NCI-H2107 treated with DMSO at 0.1 percent for 48 hours (cell line): Measurements from ENCODE around the gene RAD51D.
A peak's percentile ranks its signal among the peaks of the same experiment; 100 is the strongest.
"Not testable (repeated sequence)": the region's sequence is repeated elsewhere in the genome, so short reads cannot be mapped to it uniquely, and the experiment has no call there.

Source experiments
- DNase-seq: peaks from one replicate; lab custom pipeline; 2025; ENCODE audit not compliant: unreplicated experiment; lab: John Stamatoyannopoulos, UW

Gene RAD51D

DNA sequence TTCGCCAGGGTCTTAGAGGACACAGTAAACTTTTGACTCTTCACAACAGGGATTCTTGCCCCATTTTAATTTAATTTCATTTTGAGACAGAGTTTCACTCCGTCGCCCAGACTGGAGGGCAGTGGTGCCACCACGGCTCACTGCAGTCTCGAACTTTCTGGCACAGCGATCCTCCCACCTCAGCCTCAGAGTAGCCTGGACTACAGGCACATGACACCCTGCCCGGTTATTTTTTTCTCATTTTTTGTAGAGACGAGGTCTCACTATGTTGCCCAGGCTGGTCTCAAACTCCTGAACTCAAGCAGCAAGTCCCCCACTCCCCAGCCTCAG, 22.8 kb upstream of the RAD51D start:
- no peak for DNase-seq

DNA sequence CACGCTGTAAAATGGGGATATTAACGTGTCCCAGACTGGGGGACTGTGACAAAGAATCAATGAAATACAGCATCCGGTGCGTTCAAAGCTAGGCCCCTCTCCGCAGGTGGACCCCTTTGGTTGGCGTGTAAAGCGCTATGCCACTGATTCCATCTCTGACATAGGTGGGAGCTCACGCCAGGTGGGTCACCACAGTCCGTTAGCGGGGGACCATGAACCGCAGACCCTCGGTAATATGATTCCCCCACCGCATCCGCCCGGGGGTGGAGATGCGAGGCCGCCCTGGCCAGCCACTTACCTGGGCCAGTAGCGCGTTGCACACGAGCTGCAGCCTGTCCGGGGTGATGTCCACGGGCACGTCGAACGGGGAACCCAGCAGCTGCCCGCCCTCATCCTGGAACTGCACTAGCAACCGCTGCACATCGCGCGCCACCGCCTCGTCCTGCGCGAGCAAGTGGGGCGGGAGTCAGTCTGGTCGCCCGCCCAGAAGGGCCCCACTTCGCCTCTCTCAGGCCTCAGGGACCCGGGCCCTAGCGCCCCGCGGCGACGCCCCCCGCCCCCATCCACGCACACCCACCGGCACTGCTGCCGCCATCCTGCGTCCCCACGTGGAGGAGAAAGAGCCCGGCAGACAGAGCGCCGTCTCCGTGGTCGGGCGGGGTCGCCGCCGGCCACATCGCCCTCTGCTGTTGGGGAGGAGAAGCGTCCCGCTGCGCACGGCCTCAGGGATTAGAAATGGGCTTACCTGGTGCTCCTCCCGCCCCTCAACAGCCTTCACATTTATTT, 22.2 kb upstream of the RAD51D start, which contains the start of gene NLE1:
TSS of gene NLE1 (minus strand) at position 623 of the 786 bp plus-strand sequence. CDS start at position 595, 28 bp downstream.
- peak; percentile 24 for DNase-seq

DNA sequence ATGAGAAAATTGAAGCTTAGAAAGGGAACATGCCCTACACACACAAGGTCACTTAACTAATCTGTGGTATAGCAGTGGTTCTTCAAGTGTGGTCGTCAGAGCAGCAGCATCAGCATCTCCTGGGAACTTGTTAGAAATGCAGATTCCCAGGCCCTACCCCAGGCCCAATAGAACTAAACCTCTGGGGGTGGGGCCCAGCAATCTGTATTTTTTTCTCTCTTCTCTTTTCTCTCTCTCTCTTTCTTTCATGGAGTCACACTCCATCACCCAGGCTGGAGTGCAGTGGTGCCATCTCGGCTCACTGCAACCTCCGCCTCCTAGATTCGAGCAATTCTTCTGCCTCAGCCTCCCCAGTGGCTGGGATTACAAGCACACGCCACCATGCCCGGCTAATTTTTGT, 18.6 kb upstream of the RAD51D start:
- DNase-seq = no peak

DNA sequence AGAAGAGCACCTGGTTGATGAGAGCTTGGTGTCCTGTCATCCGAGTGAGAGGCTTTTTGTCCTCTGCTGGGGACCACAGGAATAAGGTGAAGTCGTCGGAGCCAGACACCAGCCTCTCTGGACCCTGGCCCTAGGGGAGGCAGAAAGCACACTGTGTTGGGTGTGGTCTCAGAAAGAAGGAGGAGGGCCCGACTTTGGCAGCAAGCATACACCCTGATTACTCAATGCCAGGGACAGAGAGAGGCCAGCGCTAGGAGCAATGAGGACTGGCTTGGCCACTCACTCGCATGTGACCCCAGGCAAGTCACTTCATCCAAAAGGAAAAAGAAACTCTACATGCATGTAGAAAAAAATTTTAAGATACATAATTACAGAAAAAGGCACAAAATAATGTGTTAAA, 15.7 kb upstream of the RAD51D start:
- no peak for DNase-seq

DNA sequence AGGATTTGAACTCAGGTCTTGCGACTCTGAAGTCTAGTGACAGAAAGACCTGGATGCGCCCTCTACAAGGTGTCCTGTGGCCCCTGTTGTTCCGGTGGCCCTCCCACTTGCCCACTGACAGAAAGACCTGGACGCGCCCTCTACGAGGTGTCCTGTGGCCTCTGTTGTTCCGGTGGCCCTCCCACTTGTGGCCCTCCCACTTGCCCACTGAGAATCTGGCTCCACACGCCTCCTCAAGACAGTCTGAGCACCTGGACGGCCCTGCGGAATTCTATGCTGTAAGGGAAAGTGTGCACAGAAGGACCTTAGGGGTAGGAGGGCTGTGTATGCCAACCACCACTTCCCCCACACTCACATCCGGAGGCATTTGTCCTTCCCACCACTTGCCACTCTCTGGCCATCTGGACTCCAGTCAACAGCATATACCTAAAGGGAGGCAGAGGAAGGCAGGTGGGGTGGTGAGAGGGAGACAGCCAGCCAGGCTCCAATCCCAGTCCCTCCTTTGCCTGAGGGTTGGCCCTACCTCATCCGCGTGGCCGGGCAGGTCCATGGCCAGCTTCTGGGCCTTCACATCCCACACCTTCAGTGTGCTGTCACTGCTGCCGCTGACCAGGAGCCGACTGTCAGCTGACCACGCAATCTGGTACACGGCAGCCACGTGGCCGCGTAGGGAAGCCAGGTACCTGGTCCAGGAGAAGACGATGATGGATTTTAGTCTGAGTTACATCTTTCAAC, 13.3 kb upstream of the RAD51D start:
- no peak for DNase-seq

DNA sequence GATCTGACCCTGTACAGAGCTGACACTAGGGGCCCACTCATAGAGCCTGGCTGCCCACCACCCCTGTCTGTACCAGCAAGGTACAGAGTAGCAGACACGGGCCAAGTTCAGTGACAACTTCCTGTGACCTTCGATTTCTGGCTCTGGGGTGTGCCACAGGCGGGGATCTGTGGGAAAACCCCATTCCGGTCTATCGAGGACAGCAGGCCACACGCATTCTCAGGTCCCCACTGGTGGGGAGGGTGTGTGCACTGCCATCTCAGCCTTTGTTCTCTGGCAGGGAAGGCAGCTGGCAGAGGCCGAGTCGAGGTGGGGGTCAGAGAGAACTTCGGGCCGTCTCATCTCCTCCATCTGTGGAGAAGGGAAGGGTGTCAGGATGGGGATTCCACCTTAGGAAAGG, 12.4 kb upstream of the RAD51D start:
- no peak for DNase-seq

DNA sequence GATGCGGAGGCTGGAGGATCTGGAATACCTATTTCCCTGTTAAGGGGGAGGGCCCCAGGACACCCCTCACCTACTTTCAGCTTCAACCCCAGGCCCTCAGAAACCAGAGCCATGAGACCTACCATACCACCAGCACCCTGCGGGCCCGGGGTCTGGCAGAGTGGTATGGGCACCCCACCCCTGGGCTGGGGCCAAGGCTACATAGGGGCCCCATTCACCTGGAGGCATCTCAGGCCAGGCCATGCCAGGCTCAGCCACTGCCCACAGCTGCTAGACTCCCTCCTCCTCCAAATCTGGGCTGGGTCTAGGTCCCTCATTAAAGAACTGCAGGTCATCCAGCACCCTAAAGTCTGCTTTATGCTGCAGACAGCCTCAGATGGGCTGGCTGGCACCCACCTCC, 10.7 kb upstream of the RAD51D start:
- no peak for DNase-seq

DNA sequence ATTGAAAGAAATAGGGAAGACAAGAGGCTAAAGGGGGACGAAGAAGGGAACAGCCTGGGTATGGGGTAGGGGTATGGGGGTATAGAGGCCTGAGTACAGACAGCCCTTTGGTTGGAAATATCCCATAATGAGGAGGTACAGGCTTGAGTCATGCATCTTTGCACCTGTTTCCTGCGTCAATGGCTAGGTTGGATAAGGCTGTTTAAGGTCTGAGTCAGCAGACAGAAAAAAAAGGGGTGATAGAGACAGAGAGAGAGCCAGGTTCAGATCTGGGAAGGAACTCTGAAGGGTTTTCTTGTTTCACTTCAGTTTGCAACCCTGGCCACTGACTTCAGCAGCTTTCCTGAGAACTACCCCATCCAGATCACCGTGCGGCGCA, 10.3 kb upstream of the RAD51D start:
- no peak for DNase-seq

DNA sequence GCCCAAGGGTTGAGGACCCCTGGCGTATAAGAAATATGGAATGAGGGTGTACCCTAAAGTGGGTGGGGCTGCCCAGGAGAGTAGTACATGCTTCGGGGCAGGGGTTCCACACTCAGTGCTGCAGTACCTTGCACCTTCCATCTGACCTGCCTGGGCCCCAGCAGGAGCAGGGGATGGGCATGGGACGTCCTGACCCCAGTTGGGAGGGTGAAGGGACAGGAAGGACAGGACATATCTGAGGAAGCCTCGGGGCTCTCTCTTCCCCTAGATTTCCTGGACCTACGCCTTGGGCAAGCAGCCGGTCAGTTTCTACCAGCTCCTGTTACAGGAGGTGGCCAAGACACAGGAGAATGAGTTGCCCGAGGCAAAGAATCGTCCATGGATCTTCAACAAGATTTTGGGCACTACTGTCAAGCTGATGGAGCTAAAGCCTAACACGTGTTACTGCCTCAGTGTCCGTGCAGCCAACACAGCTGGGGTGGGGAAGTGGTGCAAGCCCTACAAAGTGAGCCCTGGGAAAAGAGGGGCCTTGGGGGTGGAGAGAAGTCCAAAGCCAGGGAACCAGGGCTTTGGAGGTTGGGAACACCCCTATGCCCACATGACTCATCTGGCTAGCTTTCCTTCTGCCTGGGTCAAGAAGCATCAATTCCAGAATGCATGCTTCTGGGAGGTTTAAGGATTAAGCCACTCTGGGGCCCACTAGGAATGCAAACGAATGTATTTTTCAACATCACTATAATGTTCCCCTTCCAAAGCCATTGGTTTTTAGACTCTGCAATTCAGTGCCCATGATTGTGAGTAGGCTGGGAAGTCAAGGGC, 9.7 kb upstream of the RAD51D start:
- DNase-seq = no peak

DNA sequence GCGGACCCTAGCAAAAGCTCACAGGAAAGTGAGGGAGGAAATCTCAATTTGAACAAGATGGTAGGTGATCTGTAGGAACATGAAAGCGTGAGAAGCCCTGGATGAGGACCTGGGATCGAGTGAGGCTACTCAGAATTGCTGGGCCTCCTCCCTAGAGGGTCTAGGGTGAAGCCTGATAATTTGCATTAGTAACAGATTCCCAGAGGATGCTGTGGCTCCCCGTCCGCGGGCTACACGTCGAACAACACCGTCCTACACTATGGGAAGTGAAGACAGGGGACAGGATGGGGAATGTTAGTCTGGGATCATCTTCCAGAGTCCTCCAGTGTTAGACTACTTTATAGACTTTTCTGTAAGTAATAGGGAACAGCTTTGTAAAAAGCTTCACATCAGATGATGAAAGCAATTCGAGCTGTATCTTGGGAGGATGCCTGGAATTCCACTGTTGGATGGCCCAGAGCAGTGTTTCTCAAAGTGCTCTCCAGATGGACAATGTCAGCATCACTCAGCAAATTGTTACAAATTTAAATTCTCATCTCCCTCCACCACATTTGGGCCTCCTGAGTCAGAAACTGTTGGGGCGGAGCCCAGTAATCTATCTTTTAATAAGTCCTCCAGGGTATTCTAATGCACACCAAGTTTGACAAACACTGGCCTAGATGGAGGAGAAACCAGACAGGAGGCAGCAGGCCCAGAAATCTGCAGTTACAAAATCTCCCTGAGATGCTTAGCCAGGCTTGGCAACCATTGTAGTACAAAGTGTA, 8.3 kb upstream of the RAD51D start:
- DNase-seq = no peak

DNA sequence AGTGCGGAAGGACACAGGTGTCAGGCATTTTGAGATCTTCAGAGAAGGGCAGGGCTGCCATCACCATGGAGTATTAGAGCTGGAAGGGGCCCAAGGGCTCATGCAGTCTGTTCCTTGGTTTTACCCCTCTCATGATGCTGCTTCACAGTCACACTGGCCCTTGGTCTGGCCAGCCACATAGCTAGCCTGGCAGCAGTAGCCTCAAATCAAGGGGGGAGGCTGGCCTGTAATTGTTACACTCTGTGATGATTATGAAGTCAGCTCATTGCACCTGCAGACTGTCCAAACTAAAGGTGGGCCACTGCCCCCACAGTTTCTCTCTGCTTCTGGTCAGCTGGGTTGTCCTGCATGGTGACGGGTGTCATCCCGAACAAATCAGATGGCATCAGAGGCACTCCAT, 1.7 kb upstream of the RAD51D start, which contains the start of gene FNDC8:
TSS of gene FNDC8 (plus strand) at position 301 of the 400 bp plus-strand sequence. CDS start at position 380, 79 bp downstream.
- DNase-seq = no peak

DNA sequence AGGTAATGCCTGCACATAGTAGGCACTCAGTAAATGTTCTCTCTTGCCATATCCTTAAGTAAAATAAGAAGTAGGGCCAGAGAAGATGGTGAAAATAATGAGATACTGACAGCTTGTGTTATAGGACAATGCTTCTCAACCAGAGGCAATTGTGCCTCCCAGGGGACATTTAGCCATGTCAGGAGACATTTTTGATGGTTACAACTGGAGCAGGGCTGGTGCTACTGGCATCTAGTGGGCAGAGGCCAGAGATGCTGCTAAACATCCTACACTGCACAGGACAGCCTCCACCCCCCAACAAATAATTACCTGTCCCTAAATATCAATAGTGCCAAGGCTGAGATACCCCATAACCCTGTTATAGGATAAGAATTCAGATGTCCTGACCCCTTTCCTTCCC, 1.7 kb downstream of the RAD51D start:
- peak; percentile 27 for DNase-seq

DNA sequence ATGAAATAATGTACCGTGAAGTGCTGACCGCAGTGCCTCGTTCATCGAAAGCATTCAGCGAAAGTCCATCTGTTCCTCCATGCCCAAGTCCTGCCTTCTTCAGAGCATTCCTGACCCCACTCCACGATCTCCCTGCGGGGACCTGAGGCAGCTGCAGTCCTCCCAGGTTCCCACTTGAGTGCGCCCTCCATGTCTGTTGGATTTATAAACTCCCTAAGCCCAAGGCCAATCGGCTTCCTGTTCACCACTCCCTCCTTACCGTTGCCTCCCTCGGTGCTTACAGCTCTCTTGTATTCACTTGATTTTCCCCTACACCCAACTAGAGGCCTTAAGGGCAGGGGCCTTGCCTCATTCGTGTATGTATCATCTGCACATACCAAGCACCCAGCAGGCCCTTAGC, 2.8 kb downstream of the RAD51D start:
- no peak for DNase-seq

DNA sequence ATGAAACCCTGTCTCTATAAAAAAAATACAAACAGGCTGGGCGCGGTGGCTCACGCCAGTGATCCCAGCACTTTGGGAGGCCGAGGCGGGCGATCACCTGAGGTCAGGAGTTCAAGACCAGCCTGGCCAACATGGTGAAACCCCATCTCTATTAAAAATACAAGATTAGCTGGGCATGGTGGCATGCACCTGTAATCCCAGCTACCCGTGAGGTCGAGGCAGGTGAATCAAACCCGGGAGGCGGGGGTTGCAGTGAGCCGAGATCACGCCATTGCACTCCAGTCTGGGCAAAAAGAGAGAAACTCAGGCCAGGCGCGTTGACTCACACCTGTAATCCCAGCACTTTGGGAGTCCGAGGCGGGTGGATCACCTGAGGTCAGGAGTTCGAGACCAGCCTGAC, 8.9 kb downstream of the RAD51D start:
- DNase-seq = not testable (repeated sequence)

DNA sequence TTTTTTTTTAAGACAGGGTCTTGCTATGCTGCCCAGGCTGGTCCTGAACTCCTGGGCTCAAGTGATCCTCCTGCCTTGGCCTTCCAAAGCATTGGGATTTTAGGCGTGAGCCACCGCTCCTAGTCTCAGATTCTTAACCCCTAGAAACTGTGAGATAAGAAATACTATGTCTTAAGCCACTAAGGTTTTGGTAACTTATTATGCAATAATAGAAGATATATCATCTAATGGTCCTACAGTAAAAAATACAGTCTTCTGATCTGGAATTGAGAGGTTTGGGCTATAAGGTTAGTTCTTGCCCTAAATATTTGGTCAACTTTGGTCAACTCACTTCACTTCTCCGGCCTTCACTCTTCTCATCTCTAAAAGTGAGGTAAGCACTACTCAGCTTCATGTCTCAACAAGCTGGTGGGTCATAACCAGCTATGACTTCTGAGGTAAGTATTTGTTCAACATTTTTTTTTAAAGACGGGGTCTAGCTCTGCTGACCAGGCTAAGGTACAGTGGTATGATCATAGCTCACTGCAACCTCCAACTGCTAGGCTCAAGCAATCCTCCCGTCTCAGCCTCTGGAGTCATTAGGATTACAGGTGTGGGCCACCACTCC, 14.7 kb downstream of the RAD51D start:
- DNase-seq = no peak

DNA sequence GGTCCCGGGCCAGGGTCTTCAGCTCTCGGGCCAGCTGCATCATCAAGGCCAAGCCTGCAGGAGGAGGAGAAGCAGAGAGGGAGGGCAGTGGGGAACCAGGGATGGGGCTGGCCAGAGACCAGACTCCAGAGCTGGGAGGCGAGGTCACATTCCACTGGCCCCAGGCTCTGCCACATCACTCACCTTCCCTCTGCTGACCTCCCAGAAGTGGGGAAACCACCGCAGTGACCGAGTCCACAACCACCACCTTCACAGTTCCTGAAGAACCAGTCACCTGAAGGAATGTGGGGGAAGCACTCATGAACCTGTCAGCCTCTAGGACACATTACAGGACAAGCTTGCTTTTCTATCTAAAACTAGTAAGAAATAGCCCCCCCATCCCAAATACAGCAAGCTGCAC, 16.4 kb downstream of the RAD51D start:
- DNase-seq = no peak

DNA sequence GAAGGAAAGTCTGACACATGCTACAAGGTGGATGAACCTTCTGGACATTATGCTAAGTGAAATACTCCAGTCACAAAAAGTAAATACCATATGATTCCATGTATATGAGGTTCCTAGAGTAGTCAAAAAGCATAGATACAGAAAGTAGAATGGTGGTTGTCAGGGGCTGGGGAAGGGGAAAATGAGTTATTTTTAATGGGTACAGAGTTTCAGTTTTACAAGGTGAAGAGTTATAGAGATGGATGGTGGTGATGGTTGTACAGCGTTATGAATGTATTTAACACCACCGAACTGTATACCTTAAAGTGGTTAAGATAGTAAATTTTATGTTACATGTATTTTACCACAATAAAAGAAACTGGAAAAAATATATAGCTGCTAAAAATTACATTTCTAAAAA, 17.9 kb downstream of the RAD51D start:
- DNase-seq = no peak

DNA sequence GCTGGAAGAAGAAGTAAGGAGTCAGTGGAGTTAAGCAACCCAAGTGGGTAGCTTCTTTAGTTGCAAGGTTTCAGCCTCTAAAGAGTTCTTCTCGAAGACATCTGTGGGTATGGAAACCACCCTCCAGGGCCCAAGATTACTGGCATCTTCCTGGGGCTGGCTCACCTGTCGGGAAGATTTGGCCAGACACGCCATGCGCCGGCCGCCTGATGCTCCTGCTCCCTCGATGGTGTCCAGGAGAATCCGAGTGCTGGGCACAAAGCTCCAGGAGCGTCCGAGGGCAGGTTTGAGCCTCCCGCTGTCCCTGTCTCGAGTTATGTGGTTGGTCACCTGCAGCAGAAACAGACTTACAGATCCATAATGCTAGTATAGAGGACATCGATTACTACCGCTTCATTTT, 18.6 kb downstream of the RAD51D start:
- no peak for DNase-seq

DNA sequence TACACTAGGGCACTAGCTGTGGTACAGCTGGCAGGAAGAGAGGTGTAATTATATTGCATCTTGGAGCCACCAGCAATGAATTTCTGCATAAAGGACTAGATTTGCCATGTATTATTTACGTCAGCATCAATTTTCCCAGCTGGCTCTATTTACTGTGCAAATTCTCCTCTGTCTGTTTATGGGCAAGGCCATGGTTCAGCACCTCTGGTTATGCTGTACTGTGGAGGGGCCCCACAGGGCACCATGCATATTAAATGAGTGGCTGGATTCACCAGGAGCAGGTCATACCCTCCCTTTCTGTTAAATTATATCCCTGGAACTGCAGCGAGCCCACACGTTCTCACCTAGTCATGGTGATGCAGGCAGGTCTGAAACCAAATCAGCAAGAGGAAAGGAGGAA, 19.8 kb downstream of the RAD51D start:
- no peak for DNase-seq

DNA sequence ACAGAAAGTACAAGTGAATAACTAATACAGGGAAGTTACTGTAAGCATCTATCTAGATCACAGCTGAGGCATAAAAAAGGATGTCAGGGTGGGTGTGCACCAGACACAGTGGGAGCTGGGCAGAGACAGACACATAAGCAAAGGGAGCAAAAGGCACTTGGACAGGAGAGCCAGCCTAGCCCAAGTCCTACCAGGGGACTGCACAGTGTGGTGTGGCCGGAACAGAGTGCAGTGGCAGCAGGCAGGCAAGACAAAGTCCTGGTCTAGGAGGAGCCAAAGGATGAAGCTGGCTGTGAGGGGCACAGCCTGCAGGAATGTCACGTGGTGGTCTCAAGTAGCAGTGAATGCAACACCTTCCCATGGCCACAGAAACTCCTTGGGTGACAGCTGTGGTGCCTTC, 21.9 kb downstream of the RAD51D start:
- no peak for DNase-seq

DNA sequence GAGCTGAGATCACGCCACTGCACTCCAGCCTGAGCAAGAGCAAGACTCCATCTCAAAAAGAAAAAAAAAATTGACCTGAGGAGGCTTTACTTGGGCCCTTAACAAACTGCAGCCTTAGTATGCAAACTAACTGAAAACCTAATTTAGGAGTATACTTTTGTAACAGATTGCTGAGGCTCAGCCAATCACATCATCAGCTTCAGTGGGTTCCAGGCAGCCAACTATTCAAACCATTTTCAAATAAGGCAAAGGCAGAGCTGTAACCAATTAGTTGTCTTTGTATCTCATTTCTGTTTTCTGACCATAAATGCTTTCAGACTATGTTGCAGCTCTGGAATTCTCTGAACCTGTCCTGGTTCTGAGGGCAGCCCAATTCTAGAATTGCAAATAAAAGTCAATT, 23.9 kb downstream of the RAD51D start:
- no peak for DNase-seq
